Nephron (organoid): Measurements from ENCODE around the gene ISCA1.

Experiments
- H3K27ac Mint-ChIP-seq, 3 experiments: 2 replicates each; pipeline ENCODE4 v1.8.0; 2020; ENCODE audit warnings: mixed read lengths in 3 of 3, mild to moderate bottlenecking in 2 of 3, moderate library complexity in 1 of 3
- H3K27me3 Mint-ChIP-seq: 2 replicates; pipeline ENCODE4 v1.8.0; 2021; ENCODE audit warnings: low read depth, mild to moderate bottlenecking, moderate library complexity, mixed read lengths
- H3K36me3 Mint-ChIP-seq: 2 replicates; pipeline ENCODE4 v1.8.0; 2020; ENCODE audit warnings: low read depth, mixed read lengths
- H3K4me1 Mint-ChIP-seq: 2 replicates; pipeline ENCODE4 v1.8.0; 2020; ENCODE audit warnings: mixed read lengths
- H3K4me3 Mint-ChIP-seq, 3 experiments: 2 replicates each; pipeline ENCODE4 v1.8.0; 2020; ENCODE audit warnings: mild to moderate bottlenecking in 3 of 3, mixed read lengths in 3 of 3, moderate library complexity in 2 of 3
- H3K9me3 Mint-ChIP-seq: 2 replicates; pipeline ENCODE4 v1.8.0; 2020; ENCODE audit warnings: mixed read lengths
- TF ChIP-seq, protein P1 (sequence below), 3 experiments: fragments of 200-600 bp; sonication (generic); IDR thresholded peaks; one replicate each; pipeline ENCODE4 v1.5.0; 2021; ENCODE audit warnings: antibody characterized with exemption in 3 of 3; ENCODE audit not compliant: unreplicated experiment in 3 of 3

Gene ISCA1

DNA sequence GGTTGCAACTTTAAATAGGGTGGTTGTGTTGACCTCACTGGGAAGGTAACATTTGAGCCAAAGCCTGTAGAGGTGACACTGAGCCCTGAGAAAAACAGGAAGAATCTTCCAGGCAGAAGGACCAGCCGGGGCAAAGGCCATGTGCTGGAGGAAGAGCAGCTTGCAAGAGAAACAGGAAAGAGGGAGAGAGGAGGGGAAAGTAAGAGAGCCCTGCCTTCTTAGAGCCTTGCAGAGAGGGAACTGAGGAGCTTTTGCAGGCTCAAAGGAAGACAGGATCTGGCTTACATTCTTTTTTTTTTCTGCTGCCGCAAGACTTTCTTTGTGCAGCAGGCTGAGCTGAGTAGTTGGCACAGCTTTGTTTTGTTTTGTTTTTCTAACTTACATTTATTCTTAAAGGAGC, 40.3 kb downstream of the ISCA1 start:
- Mint-ChIP-seq H3K4me1 (peaks cover 10% of the 10 kb centered on the region), H3K36me3 (no peaks in the 10 kb centered on the region), H3K27ac (peak overlapping the region; percentile 9 to 53 (median 39)), H3K4me3 (no peak overlapping the region), H3K9me3 (no peaks in the 10 kb centered on the region), H3K27me3 (no peaks in the 10 kb centered on the region)
- TF ChIP-seq, protein P1, sequence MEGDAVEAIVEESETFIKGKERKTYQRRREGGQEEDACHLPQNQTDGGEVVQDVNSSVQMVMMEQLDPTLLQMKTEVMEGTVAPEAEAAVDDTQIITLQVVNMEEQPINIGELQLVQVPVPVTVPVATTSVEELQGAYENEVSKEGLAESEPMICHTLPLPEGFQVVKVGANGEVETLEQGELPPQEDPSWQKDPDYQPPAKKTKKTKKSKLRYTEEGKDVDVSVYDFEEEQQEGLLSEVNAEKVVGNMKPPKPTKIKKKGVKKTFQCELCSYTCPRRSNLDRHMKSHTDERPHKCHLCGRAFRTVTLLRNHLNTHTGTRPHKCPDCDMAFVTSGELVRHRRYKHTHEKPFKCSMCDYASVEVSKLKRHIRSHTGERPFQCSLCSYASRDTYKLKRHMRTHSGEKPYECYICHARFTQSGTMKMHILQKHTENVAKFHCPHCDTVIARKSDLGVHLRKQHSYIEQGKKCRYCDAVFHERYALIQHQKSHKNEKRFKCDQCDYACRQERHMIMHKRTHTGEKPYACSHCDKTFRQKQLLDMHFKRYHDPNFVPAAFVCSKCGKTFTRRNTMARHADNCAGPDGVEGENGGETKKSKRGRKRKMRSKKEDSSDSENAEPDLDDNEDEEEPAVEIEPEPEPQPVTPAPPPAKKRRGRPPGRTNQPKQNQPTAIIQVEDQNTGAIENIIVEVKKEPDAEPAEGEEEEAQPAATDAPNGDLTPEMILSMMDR (IDR thresholded peaks at IDR 0.05; ENCODE audit: unreplicated experiment in 3 of 3): no peak

DNA sequence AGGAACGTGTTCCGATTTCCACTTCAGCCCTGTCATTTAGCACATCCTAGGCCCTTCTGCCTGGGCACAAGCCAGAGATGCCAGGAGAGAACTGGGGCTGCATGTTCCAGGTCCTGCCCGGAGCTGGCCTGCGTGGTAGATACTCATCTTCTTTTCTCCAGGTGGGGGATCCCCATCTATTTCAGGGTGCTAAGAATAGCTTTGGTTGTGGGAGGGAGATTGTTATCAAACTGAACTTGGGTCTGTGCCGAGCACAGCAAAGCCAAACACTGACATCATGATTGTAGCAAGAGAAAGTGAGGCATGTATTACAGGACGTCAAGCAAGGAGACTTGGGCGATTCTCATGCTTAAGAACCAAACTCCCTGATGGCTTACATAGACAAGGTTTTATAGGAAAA, 41.1 kb downstream of the ISCA1 start:
- H3K4me1 Mint-ChIP-seq: peaks cover 5% of the 10 kb centered on the region
- no peaks in the 10 kb centered on the region for H3K9me3 Mint-ChIP-seq
- no peaks in the 10 kb centered on the region for H3K27me3 Mint-ChIP-seq
- H3K27ac Mint-ChIP-seq: no peak overlapping the region
- no peak overlapping the region for H3K4me3 Mint-ChIP-seq
- TF ChIP-seq, protein P1 (IDR thresholded peaks at IDR 0.05; ENCODE audit: unreplicated experiment in 3 of 3): no peak
- H3K36me3 Mint-ChIP-seq: no peaks in the 10 kb centered on the region

DNA sequence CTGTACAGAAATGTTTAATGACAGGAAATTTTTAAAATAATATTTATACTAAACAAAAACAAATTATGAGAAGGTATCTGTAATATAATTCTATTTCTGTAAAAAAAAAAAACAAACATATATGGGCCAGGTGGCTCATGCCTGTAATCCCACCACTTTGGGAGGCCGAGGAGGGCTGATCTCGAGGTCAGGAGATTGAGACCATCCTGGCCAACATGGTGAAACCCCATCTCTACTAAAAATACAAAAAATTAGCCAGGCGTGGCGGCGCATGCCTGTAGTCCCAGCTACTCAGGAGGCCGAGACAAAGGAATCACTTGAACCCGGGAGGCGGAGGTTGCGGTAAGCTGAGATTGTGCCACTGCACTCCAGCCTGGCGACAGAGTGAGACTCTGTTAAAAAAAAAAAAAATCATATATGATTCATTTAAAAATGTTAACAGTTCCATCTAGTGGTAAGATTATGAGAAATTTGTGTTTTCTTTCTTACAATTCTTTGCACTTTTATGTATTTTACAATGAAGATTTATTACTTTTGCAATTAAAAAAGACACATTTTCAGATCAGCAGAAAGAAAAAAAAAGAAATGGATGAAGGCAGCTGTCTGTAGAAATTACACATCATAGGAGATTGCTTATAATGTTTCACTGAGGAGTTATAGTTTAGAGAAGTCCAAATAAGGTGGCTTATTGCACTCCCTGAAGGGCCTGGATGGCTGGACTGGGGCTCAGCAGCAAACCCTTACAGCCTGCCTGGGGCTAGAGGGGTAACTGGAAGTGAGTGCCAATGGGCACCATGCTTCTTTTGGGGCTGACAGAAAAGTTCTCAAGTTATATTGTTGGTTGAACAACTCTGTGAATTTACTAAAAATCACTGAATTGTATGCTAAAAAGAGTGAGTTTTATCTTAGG, 43.2 kb downstream of the ISCA1 start:
- TF ChIP-seq, protein P1 (IDR thresholded peaks at IDR 0.05; ENCODE audit: unreplicated experiment in 3 of 3): peak in 1 of 3 experiments; percentile 38
- Mint-ChIP-seq H3K4me1 (peaks cover 5% of the 10 kb centered on the region), H3K4me3 (no peak overlapping the region), H3K27me3 (no peaks in the 10 kb centered on the region), H3K27ac (peak overlapping the region; percentile 7 to 30 (median 28)), H3K36me3 (no peaks in the 10 kb centered on the region), H3K9me3 (no peaks in the 10 kb centered on the region)

DNA sequence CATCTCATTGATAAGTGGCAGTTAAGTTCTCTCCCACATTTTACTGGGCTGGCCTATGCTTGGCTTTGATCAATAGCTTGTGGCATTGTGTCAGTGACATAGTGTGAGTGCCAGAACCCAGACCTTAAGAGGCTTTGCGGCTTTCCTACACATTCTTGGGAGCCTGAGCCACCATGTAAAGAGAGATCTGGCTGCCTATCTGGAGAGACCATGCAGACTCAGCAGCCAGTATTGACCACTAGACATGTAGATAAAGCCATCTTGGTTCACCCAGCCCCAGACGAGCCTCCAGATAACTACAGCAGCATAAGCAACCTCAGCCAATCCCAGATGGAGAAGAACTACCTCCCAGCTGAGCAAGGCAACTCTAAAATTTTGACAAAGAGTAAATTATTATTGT, 51.5 kb downstream of the ISCA1 start:
- no peaks in the 10 kb centered on the region for H3K9me3 Mint-ChIP-seq
- H3K27ac Mint-ChIP-seq: no peak overlapping the region
- no peaks in the 10 kb centered on the region for H3K27me3 Mint-ChIP-seq
- TF ChIP-seq, protein P1 (IDR thresholded peaks at IDR 0.05; ENCODE audit: unreplicated experiment in 3 of 3): no peak
- H3K4me1 Mint-ChIP-seq: no peaks in the 10 kb centered on the region
- H3K4me3 Mint-ChIP-seq: no peak overlapping the region
- no peaks in the 10 kb centered on the region for H3K36me3 Mint-ChIP-seq

DNA sequence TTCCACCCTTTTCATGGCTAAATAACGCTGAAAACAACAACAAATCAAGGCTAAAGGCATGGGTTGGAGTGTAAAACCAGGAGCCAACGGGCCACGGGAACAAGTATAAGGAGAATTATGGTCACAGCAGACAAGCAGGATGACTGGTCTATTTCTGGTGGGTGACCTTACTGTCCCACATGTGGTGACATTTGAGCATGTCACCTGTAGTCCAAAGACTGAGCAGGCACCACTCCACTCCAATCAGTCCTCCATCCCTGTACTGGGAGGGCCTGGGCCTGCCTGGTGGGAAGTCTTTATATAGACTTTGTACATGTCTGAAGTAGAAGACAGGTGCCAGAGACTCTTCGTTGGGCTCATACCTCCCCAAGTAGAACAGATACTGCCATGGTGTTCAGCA, 59.7 kb downstream of the ISCA1 start:
- Mint-ChIP-seq H3K4me3 (no peak overlapping the region), H3K4me1 (no peaks in the 10 kb centered on the region), H3K9me3 (no peaks in the 10 kb centered on the region), H3K27ac (no peak overlapping the region), H3K27me3 (no peaks in the 10 kb centered on the region), H3K36me3 (no peaks in the 10 kb centered on the region)
- TF ChIP-seq, protein P1 (IDR thresholded peaks at IDR 0.05; ENCODE audit: unreplicated experiment in 3 of 3): no peak

DNA sequence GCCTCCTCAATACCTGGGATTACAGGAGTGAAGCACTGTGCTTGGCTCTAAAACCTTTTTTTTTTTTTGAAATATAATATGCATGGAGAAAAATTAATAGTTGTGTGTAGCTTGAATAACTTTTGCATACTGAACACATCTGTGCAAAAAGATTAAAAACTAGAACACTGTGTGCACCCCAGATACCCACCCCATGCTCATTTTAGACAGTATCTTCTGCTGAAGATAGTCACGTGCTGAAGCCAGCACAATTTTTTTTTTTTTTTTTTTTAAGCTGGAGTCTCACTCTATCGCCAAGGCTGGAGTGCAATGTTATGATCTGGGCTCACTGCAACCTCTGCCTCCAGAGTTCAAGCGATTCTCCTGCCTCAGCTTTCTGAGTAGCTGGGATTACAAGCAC, 62.7 kb downstream of the ISCA1 start:
- TF ChIP-seq, protein P1 (IDR thresholded peaks at IDR 0.05; ENCODE audit: unreplicated experiment in 3 of 3): no peak
- no peak overlapping the region for H3K27ac Mint-ChIP-seq
- H3K9me3 Mint-ChIP-seq: no peaks in the 10 kb centered on the region
- no peaks in the 10 kb centered on the region for H3K36me3 Mint-ChIP-seq
- H3K4me1 Mint-ChIP-seq: no peaks in the 10 kb centered on the region
- no peaks in the 10 kb centered on the region for H3K27me3 Mint-ChIP-seq
- no peak overlapping the region for H3K4me3 Mint-ChIP-seq
